Renal cortical epithelial cell (primary cell): Measurements from ENCODE around the gene ZNF140. TPM values are rescaled to one million over a fixed set of nuclear protein-coding genes. Genes with fewer than 3 reads are reported as not detected.

Experiments used
- DNase-seq: peaks from one replicate; pipeline ENCODE4 v3.0.0-alpha.2; 2011; ENCODE audit warnings: low read depth
- total RNA-seq: library from RNA; depleted of rRNA; stranded (reverse); fragments of >200 nt; gene quantifications from 2 replicates; pipeline ENCODE4 v1.2.3, GENCODE V29; 2014

Gene ZNF140
- total RNA-seq, 1 donor from 2014 or later, result 27.7 TPM

DNA sequence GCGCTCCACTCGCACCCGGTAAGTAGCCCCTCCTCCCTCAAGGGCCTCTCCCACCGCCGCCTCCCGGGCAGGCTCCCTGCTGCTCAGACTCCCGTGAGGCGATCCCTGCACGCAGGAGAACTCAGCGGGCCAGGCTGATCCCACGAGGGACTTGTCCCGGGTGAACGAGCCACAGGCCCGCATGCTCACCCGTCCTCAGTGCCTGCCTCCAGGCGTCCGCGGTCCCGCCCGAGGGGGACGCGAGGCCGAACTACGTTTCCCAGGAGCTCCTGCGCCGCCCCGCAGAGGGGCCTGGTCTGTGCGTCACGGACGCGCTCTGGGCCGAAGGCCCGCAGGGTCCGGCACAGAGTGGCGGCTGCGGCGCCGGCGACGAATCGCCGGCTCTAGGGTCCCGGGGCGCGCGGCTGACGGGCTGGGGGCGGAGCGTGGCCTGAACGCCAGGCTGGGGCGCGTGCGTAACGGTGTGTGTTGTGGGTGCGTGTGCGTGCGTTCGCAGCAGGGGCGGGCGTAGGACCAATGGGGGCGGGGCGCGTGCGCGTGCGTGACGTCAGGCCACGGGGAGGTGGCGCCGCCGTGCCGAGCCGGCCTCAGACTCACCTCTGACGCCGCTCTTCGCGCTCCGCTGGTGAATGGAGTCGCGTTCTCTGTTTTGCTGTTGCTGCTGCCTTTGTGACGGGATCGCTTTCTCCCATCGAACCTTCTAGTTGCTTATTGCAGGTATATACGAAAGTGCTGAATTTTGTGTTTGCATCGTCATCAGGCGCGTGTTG lies 49.5 kb downstream of the ZNF140 start, which contains the start of the genes ZNF10 and ZNF891:
Gene ZNF10 (plus strand): TSS at position 590 of the 770 bp plus-strand sequence. CDS start 13,866 bp downstream, outside the sequence.
Gene ZNF891 (minus strand): TSS at position 237 of the 770 bp plus-strand sequence. CDS start 8,356 bp downstream, outside the sequence.
- peak; percentile 79 for DNase-seq

DNA sequence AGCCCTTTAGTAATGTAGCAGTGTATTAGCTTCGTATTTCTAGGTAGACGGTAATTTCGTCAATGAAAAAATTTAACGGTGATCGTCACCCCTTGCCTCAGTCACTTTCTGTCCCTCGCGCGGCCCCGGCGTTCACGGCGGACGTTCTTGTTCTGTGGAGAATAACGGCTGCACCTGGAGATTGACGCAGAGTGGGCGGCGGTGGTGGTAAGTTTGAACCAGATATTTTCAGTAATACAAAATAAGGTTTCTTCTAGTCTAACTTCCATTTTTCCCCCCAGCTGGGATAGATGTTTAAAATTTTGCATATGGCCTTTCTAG lies 50.0 kb downstream of the ZNF140 start:
- no peak for DNase-seq

DNA sequence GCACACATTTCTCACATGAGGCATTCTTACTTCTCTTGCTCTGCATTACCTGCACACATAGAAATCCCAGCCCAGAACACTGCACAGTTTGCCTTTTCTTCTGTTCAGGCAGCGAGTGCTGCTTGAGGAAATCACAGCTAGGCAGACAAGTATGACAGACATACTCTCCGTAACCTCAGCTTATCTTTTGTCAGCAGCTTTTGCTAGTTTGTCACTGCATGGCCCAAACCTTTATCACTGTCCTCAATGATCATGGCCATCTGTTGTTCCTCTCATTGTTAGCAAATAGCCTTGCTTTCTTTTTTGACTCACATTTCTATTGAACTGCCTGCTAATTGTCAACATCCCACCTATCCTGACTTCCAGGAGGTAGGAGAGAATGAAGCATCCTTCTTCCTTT lies 55.0 kb downstream of the ZNF140 start:
- no peak for DNase-seq

DNA sequence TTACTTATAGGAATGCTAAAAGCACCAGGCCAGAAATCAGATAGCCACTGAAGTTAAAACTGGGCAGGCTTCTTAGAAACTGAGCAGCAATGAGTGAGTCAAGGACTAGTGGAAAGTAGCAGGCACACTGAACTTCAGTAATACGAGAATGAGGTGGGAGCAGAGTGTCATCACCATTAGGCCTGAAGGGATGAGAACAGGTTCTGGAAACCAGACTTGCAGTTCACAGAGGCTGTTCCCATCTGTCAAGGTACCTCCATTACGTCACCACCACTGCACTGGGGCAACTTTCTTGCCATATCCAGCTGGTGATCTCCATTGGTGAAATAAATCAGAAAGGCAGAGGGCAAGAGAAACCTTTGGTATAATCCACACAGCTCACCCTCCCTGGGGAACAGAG lies 65.3 kb downstream of the ZNF140 start:
- DNase-seq, result no peak

DNA sequence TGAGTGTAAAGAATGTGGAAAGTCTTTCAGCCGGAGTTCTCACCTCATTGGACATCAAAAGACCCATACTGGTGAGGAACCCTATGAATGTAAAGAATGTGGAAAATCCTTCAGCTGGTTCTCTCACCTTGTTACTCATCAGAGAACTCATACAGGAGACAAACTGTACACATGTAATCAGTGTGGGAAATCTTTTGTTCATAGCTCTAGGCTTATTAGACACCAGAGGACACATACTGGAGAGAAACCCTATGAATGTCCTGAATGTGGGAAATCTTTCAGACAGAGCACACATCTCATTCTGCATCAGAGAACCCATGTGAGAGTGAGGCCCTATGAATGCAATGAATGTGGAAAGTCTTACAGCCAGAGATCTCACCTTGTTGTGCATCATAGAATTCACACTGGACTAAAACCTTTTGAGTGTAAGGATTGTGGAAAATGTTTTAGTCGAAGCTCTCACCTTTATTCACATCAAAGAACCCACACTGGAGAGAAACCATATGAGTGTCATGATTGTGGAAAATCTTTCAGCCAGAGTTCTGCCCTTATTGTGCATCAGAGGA lies 75.5 kb downstream of the ZNF140 start:
- peak; percentile 5 for DNase-seq

Other genes starting within 250 kb of the ZNF140 start
- gene CHFR, start 193.3 kb upstream of the ZNF140 start, total RNA-seq, result 36.8 and 48.4 TPM in 2 replicates
- 5.0 and 25.3 TPM in 2 replicates for gene ZNF605, start 124.6 kb upstream of the ZNF140 start, total RNA-seq
- gene ZNF26, start 94.6 kb upstream of the ZNF140 start, total RNA-seq, result 8.5 and 12.6 TPM in 2 replicates
- gene ZNF84, start 43.4 kb upstream of the ZNF140 start, total RNA-seq, result 18.1 and 49.9 TPM in 2 replicates
- 0.52 and 2.0 TPM in 2 replicates for gene ZNF891, start 49.4 kb downstream of the ZNF140 start, total RNA-seq
- 5.9 and 18.1 TPM in 2 replicates for gene ZNF10, start 49.7 kb downstream of the ZNF140 start, total RNA-seq
- gene ZNF268, start 100.6 kb downstream of the ZNF140 start, total RNA-seq, result 27.8 and 37.2 TPM in 2 replicates
- gene ANHX, start 155.0 kb downstream of the ZNF140 start, total RNA-seq, result not detected in 2 replicates